HEK293 (cell line): ENCODE data around the gene LYSMD3.

Experiments used
- BCL6B ChIP-seq: fragments of 450-650 bp; formaldehyde crosslinking; IDR thresholded peaks from 2 replicates; pipeline ENCODE4 v1.5.1; 2017; ENCODE audit warnings: missing biosample characterization, missing genetic modification characterization
- HOXC10 ChIP-seq: sonication (generic); formaldehyde crosslinking; IDR thresholded peaks from 2 replicates; pipeline ENCODE4 v1.8.1; 2023; ENCODE audit warnings: mild to moderate bottlenecking, missing genetic modification reagents
- KLF10 ChIP-seq: fragments of 450-650 bp; IDR thresholded peaks from 2 replicates; pipeline ENCODE4 v1.5.1; 2018; ENCODE audit warnings: missing biosample characterization, mild to moderate bottlenecking, missing genetic modification characterization
- KLF17 ChIP-seq: fragments of 450-650 bp; formaldehyde crosslinking; IDR thresholded peaks from 2 replicates; pipeline ENCODE4 v1.5.1; 2016; ENCODE audit warnings: missing biosample characterization, missing genetic modification characterization
- KLF9 ChIP-seq: fragments of 450-650 bp; formaldehyde crosslinking; IDR thresholded peaks from 2 replicates; pipeline ENCODE4 v1.5.1; 2016; ENCODE audit warnings: missing biosample characterization, missing genetic modification characterization, low read depth
- SP2 ChIP-seq: fragments of 450-650 bp; formaldehyde crosslinking; IDR thresholded peaks from 2 replicates; pipeline ENCODE4 v1.5.1; 2016; ENCODE audit warnings: missing biosample characterization, missing genetic modification characterization
- SP3 ChIP-seq: fragments of 450-650 bp; formaldehyde crosslinking; IDR thresholded peaks from 2 replicates; pipeline ENCODE4 v1.5.1; 2016; ENCODE audit warnings: missing biosample characterization, missing genetic modification characterization
- ZBTB20 ChIP-seq: fragments of 450-650 bp; formaldehyde crosslinking; IDR thresholded peaks from 2 replicates; pipeline ENCODE4 v1.5.1; 2016; ENCODE audit warnings: missing biosample characterization, missing genetic modification characterization
- ZBTB48 ChIP-seq: fragments of 450-650 bp; formaldehyde crosslinking; IDR thresholded peaks from 2 replicates; pipeline ENCODE4 v1.5.1; 2016; ENCODE audit warnings: missing biosample characterization, missing genetic modification characterization
- ZFP3 ChIP-seq: fragments of 450-650 bp; formaldehyde crosslinking; IDR thresholded peaks from 2 replicates; pipeline ENCODE4 v1.5.1; 2016; ENCODE audit warnings: low read depth, missing biosample characterization, missing genetic modification characterization
- ZNF140 ChIP-seq: fragments of 450-650 bp; formaldehyde crosslinking; IDR thresholded peaks from 2 replicates; pipeline ENCODE4 v1.5.1; 2016; ENCODE audit warnings: missing biosample characterization, missing genetic modification characterization
- ZNF169 ChIP-seq: fragments of 450-650 bp; formaldehyde crosslinking; IDR thresholded peaks from 2 replicates; pipeline ENCODE4 v1.5.1; 2016; ENCODE audit warnings: missing biosample characterization, missing genetic modification characterization
- ZNF223 ChIP-seq: fragments of 450-650 bp; formaldehyde crosslinking; IDR thresholded peaks from 2 replicates; pipeline ENCODE4 v1.5.1; 2016; ENCODE audit warnings: missing biosample characterization, missing genetic modification characterization
- ZNF24 ChIP-seq: fragments of 450-650 bp; formaldehyde crosslinking; IDR thresholded peaks from 2 replicates; pipeline ENCODE4 v1.5.1; 2016; ENCODE audit warnings: missing biosample characterization, missing genetic modification characterization
- ZNF302 ChIP-seq: fragments of 450-650 bp; formaldehyde crosslinking; IDR thresholded peaks from 2 replicates; pipeline ENCODE4 v1.5.1; 2016; ENCODE audit warnings: missing biosample characterization, missing genetic modification characterization, low read depth
- ZNF350 ChIP-seq: fragments of 450-650 bp; formaldehyde crosslinking; IDR thresholded peaks from 2 replicates; pipeline ENCODE4 v1.5.0; 2017; ENCODE audit warnings: missing biosample characterization, mild to moderate bottlenecking, missing genetic modification characterization
- ZNF354C ChIP-seq: fragments of 450-650 bp; formaldehyde crosslinking; IDR thresholded peaks from 2 replicates; pipeline ENCODE4 v1.5.1; 2016; ENCODE audit warnings: missing biosample characterization, missing genetic modification characterization, low read depth, borderline replicate concordance
- ZNF404 ChIP-seq: fragments of 450-650 bp; formaldehyde crosslinking; IDR thresholded peaks from 2 replicates; pipeline ENCODE4 v1.5.1; 2017; ENCODE audit warnings: missing biosample characterization, missing genetic modification characterization
- ZNF416 ChIP-seq: fragments of 450-650 bp; formaldehyde crosslinking; IDR thresholded peaks from 2 replicates; pipeline ENCODE4 v1.5.1; 2016; ENCODE audit warnings: missing biosample characterization, missing genetic modification characterization
- ZNF48 ChIP-seq: fragments of 450-650 bp; formaldehyde crosslinking; IDR thresholded peaks from 2 replicates; pipeline ENCODE4 v1.5.1; 2016; ENCODE audit warnings: missing biosample characterization, missing genetic modification characterization
- ZNF544 ChIP-seq: fragments of 450-650 bp; formaldehyde crosslinking; IDR thresholded peaks from 2 replicates; pipeline ENCODE4 v1.5.0; 2017; ENCODE audit warnings: missing biosample characterization, missing genetic modification characterization
- ZNF585B ChIP-seq: fragments of 450-650 bp; formaldehyde crosslinking; IDR thresholded peaks from 2 replicates; pipeline ENCODE4 v1.5.1; 2016; ENCODE audit warnings: missing biosample characterization, missing genetic modification characterization
- ZNF610 ChIP-seq: fragments of 450-650 bp; formaldehyde crosslinking; IDR thresholded peaks from 2 replicates; pipeline ENCODE4 v1.5.1; 2016; ENCODE audit warnings: missing biosample characterization, missing genetic modification characterization, borderline replicate concordance
- ZNF621 ChIP-seq: fragments of 450-650 bp; formaldehyde crosslinking; IDR thresholded peaks from 2 replicates; pipeline ENCODE4 v1.5.1; 2017; ENCODE audit warnings: missing biosample characterization, missing genetic modification characterization
- ZNF701 ChIP-seq: fragments of 450-650 bp; formaldehyde crosslinking; IDR thresholded peaks from 2 replicates; pipeline ENCODE4 v1.5.1; 2016; ENCODE audit warnings: missing biosample characterization, missing genetic modification characterization
- ZNF830 ChIP-seq: fragments of 450-650 bp; IDR thresholded peaks from 2 replicates; pipeline ENCODE4 v1.5.0; 2018; ENCODE audit warnings: missing biosample characterization, missing genetic modification characterization, low read depth, mild to moderate bottlenecking, moderate library complexity
- ZNF843 ChIP-seq: fragments of 450-650 bp; formaldehyde crosslinking; IDR thresholded peaks from 2 replicates; pipeline ENCODE4 v1.5.1; 2016; ENCODE audit warnings: missing biosample characterization, missing genetic modification characterization
- ZSCAN16 ChIP-seq: fragments of 450-650 bp; formaldehyde crosslinking; IDR thresholded peaks from 2 replicates; pipeline ENCODE4 v1.5.1; 2016; ENCODE audit warnings: missing biosample characterization, missing genetic modification characterization
- ZSCAN4 ChIP-seq: fragments of 450-650 bp; formaldehyde crosslinking; IDR thresholded peaks from 2 replicates; pipeline ENCODE4 v1.5.1; 2017; ENCODE audit warnings: missing biosample characterization, missing genetic modification characterization
- TF ChIP-seq, protein P1 (sequence below): fragments of 450-650 bp; formaldehyde crosslinking; IDR thresholded peaks from 2 replicates; pipeline ENCODE4 v1.5.1; 2016; ENCODE audit warnings: missing biosample characterization, missing genetic modification characterization
- TF ChIP-seq, protein P2 (sequence below): fragments of 450-650 bp; IDR thresholded peaks from 2 replicates; pipeline ENCODE4 v1.5.1; 2018; ENCODE audit warnings: missing biosample characterization, mild to moderate bottlenecking, missing genetic modification characterization
- TF ChIP-seq, protein P3 (sequence below): fragments of 450-650 bp; formaldehyde crosslinking; IDR thresholded peaks from 2 replicates; pipeline ENCODE4 v1.5.1; 2016; ENCODE audit warnings: missing biosample characterization, missing genetic modification characterization
- TF ChIP-seq, protein P4 (sequence below): fragments of 450-650 bp; formaldehyde crosslinking; IDR thresholded peaks from 2 replicates; pipeline ENCODE4 v1.5.1; 2016; ENCODE audit warnings: missing biosample characterization, missing genetic modification characterization

LYSMD3 gene

DNA sequence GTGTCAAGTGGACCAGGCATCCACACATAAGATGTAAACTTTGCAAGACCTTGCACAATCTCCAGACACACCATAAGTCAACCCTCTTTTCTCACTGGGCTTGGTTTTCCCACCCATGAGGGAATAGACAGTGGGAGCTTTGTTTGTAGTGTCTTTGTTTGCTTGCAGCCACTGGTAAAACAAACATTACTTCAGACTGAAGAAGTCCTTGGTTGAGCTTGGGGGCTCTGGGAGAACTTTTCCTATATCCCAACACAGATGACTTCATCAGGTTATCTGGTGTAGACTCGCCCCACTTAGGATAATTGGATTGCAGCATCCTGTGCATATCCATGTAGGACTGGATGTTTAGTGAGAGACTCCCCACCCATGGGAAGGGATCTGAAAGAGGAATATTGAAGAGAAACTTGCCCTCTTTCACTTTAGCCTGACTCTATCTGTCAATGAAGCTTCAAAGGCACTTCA is 17.7 kb upstream of the LYSMD3 start (continued):
- no peak for TF ChIP-seq ZNF416 (tag by site-specific recombination)
- no peak for TF ChIP-seq BCL6B (tag by site-specific recombination)
- TF ChIP-seq ZNF350 (tag by site-specific recombination), result no peak
- TF ChIP-seq ZNF621 (tag by site-specific recombination), result no peak
- TF ChIP-seq, protein P1, sequence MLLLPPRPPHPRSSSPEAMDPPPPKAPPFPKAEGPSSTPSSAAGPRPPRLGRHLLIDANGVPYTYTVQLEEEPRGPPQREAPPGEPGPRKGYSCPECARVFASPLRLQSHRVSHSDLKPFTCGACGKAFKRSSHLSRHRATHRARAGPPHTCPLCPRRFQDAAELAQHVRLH, result 0 out of 2 replicates have a peak, but pooled peaks have one; percentile 73
- TF ChIP-seq KLF17 (tag by site-specific recombination), result peak; percentile 96
- no peak for TF ChIP-seq ZFP3
- TF ChIP-seq KLF9 (tag by site-specific recombination), result 0 out of 2 replicates have a peak, but pooled peaks have one; percentile 6
- TF ChIP-seq ZNF140 (tag by site-specific recombination), result no peak
- TF ChIP-seq, protein P2, sequence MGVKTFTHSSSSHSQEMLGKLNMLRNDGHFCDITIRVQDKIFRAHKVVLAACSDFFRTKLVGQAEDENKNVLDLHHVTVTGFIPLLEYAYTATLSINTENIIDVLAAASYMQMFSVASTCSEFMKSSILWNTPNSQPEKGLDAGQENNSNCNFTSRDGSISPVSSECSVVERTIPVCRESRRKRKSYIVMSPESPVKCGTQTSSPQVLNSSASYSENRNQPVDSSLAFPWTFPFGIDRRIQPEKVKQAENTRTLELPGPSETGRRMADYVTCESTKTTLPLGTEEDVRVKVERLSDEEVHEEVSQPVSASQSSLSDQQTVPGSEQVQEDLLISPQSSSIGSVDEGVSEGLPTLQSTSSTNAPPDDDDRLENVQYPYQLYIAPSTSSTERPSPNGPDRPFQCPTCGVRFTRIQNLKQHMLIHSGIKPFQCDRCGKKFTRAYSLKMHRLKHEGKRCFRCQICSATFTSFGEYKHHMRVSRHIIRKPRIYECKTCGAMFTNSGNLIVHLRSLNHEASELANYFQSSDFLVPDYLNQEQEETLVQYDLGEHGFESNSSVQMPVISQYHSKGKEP (tag by site-specific recombination), result peak; percentile 94
- no peak for TF ChIP-seq SP3 (tag by site-specific recombination)
- no peak for TF ChIP-seq ZNF169 (tag by site-specific recombination)
- no peak for TF ChIP-seq HOXC10
- TF ChIP-seq, protein P3, sequence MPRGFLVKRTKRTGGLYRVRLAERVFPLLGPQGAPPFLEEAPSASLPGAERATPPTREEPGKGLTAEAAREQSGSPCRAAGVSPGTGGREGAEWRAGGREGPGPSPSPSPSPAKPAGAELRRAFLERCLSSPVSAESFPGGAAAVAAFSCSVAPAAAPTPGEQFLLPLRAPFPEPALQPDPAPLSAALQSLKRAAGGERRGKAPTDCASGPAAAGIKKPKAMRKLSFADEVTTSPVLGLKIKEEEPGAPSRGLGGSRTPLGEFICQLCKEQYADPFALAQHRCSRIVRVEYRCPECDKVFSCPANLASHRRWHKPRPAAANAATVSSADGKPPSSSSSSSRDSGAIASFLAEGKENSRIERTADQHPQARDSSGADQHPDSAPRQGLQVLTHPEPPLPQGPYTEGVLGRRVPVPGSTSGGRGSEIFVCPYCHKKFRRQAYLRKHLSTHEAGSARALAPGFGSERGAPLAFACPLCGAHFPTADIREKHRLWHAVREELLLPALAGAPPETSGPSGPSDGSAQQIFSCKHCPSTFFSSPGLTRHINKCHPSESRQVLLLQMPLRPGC, result peak; percentile 92; the same call in 1 of the 2 replicates
- 0 out of 2 replicates have a peak, but pooled peaks have one; percentile 23 for TF ChIP-seq SP2 (tag by site-specific recombination)
- TF ChIP-seq ZSCAN16, result no peak
- no peak for TF ChIP-seq ZNF404 (tag by site-specific recombination)
- TF ChIP-seq ZNF24, result peak; percentile 92
- peak; percentile 93 for TF ChIP-seq ZNF843 (tag by site-specific recombination)
- TF ChIP-seq ZNF354C (tag by site-specific recombination), result no peak
- TF ChIP-seq ZNF610 (tag by site-specific recombination), result no peak; the same call in 1 of the 2 replicates
- TF ChIP-seq ZNF48, result no peak
- no peak for TF ChIP-seq ZNF302 (tag by site-specific recombination)
- TF ChIP-seq ZBTB48 (tag by site-specific recombination), result no peak
- TF ChIP-seq, protein P4, sequence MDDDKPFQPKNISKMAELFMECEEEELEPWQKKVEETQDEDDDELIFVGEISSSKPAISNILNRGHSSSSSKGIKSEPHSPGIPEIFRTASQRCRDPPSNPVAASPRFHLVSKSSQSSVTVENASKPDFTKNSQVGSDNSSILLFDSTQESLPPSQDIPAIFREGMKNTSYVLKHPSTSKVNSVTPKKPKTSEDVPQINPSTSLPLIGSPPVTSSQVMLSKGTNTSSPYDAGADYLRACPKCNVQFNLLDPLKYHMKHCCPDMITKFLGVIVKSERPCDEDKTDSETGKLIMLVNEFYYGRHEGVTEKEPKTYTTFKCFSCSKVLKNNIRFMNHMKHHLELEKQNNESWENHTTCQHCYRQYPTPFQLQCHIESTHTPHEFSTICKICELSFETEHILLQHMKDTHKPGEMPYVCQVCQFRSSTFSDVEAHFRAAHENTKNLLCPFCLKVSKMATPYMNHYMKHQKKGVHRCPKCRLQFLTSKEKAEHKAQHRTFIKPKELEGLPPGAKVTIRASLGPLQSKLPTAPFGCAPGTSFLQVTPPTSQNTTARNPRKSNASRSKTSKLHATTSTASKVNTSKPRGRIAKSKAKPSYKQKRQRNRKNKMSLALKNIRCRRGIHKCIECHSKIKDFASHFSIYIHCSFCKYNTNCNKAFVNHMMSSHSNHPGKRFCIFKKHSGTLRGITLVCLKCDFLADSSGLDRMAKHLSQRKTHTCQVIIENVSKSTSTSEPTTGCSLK (tag by site-specific recombination), result no peak
- TF ChIP-seq ZNF830 (tag by site-specific recombination), result no peak
- no peak for TF ChIP-seq ZNF585B
- no peak for TF ChIP-seq ZNF544
- TF ChIP-seq ZNF223 (tag by site-specific recombination), result no peak
- TF ChIP-seq ZSCAN4 (tag by site-specific recombination), result no peak
- TF ChIP-seq ZNF701 (tag by site-specific recombination), result no peak
- no peak for TF ChIP-seq ZBTB20
- TF ChIP-seq KLF10 (tag by site-specific recombination), result peak; percentile 76; the same call in 1 of the 2 replicates
